Measurements from ENCODE around the gene ICE2.
"Not testable (repeated sequence)": the region's sequence is repeated elsewhere in the genome, so short reads cannot be mapped to it uniquely, and the experiment has no call there.

ICE2 gene

GRCh38 chr15:60405399-60405798, 73.5 kb downstream of the ICE2 start:
- DNase-seq: no peak

DNA sequence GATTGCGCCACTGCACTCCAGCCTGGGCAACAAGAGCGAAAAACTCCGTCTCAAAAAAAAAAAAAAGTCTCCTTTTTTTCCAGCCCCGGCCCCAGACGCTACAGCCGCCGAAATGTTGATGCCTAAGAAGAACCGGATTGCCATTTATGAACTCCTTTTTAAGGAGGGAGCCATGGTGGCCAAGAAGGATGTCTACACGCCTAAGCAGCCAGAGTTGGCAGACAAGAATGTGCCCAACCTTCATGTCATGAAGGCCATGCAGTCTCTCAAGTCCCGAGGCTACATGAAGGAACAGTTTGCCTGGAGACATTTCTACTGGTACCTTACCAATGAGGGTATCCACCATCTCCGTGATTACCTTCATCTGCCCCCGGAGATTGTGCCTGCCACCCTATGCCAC, 74.6 kb downstream of the ICE2 start:
- DNase-seq: not testable (repeated sequence)

DNA sequence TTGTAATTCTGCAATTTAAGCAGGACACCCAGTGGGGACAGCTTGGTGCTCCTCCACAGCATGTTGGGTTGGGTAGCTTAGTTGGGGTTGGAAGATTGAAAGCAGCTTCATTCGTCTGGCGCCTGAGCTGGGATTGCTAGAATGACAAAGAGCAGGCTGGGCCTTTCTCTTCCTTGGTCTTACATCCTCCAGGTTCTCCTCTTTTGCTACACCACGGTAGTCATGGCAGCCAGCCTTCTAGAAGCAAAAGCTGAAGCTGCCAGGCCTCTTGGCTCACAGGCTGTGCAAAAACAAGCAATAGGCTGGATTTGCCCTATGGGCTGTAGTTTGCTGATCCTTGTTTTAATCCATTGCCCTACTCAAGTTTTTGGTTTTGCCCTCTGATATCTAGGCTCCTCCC, 78.0 kb downstream of the ICE2 start:
- no peak for DNase-seq

DNA sequence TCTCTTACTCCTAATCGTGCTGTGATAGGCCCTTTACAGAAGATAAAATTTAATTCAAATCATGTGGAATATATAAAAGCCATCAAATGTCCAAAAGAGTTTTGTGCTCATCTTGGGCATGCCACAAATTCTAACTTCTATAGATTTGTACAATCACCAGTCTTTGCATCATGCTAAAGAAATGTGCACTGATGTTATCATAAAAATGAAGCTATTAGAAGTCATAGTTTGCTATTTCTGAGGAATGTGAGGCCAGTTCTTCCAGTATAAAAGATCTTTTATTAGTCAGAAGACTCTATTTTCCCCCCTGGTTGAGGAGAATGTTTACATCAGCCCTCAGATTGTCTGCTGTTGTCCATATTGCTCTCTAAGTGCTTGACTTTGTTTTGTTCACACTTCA, 79.0 kb downstream of the ICE2 start:
- DNase-seq: no peak

GRCh38 chr15:60399246-60399915, 79.6 kb downstream of the ICE2 start:
- no peak for DNase-seq

GRCh38 chr15:60397772-60398445, 81.0 kb downstream of the ICE2 start, which contains the start of gene ANXA2:
Gene ANXA2, minus strand, starts transcription at chr15:60397986. Its CDS starts 11,911 bp downstream, at chr15:60386075.
- no peak for DNase-seq

- DNase-seq: no peak
Measured at GRCh38 chr15:60396958-60397771, 81.8 kb downstream of the ICE2 start.

DNA sequence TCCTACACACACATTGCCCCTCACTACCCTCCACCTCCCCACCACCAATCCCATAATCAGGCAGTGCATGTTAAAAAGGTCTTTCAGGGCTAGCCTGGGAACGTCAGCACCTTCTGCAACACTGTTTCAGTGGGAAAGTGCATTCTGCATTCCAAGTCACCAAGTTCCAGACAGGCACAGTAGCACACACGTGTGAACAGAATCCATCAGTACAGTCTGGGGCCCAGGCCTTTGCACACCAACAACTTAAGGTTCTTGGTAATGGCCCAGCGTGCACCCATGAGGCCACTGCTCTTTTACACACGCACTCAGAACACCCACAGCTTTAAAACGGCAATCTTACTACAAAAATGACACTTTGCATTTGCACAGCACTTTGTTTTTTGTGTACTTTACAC, 82.4 kb downstream of the ICE2 start:
- no peak for DNase-seq

GRCh38 chr15:60396100-60396499, 82.8 kb downstream of the ICE2 start:
- no peak for DNase-seq

- peak; percentile 56 to 65 for DNase-seq
Measured at GRCh38 chr15:60395276-60396011, 83.5 kb downstream of the ICE2 start.

DNA sequence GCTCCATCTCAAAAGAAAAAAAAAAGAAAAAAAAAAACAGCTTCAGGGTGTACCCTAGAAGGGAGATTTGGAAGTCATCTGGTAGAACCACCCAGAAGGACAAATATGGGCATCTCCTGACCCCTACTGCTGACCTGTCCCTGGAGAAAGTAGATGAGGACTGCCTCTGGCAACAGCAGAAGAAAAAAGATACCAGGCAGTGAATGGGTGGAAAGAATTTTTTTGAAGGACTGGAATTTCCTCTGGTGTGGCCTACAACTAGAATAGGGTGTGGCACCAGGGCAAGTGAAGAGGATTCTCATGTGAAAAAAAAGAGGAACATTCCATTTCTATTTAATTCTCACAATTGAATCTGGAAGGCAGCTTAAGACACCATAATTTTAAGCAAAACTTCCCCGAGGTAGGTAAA, 84.2 kb downstream of the ICE2 start:
- no peak for DNase-seq

- no peak for DNase-seq
Measured at GRCh38 chr15:60392986-60393790, 85.8 kb downstream of the ICE2 start.

GRCh38 chr15:60392601-60392985, 86.3 kb downstream of the ICE2 start:
- no peak for DNase-seq

GRCh38 chr15:60391722-60392315, 87.1 kb downstream of the ICE2 start:
- DNase-seq: no peak

GRCh38 chr15:60390871-60391501, 88.0 kb downstream of the ICE2 start:
- DNase-seq: no peak

GRCh38 chr15:60390231-60390630, 88.7 kb downstream of the ICE2 start:
- no peak for DNase-seq

- DNase-seq: no peak
Measured at GRCh38 chr15:60389261-60390077, 89.5 kb downstream of the ICE2 start.

GRCh38 chr15:60387321-60387720, 91.6 kb downstream of the ICE2 start:
- no peak for DNase-seq

- DNase-seq: no peak
Measured at GRCh38 chr15:60386615-60387014, 92.3 kb downstream of the ICE2 start.

Data from AML-193 (cell line).